Epithelial cell of esophagus (primary cell): Measurements from ENCODE around the gene UBL3.

ENCODE experiments used
- DNase-seq: peaks from one replicate; pipeline ENCODE4 v3.0.0; 2010; ENCODE audit warnings: low read depth
- H3K4me3 ChIP-seq: 2 replicates; pipeline ENCODE4 v1.5.1; 2011; ENCODE audit warnings: mild to moderate bottlenecking, low read length, control low read depth
- TF ChIP-seq, protein P1 (sequence below): IDR thresholded peaks from 2 replicates; pipeline ENCODE4 v1.5.1; 2011; ENCODE audit warnings: low read depth, mild to moderate bottlenecking, low read length, control low read depth, inconsistent platforms; ENCODE audit not compliant: insufficient read depth; ENCODE audit errors: missing control alignments

The UBL3 gene

DNA sequence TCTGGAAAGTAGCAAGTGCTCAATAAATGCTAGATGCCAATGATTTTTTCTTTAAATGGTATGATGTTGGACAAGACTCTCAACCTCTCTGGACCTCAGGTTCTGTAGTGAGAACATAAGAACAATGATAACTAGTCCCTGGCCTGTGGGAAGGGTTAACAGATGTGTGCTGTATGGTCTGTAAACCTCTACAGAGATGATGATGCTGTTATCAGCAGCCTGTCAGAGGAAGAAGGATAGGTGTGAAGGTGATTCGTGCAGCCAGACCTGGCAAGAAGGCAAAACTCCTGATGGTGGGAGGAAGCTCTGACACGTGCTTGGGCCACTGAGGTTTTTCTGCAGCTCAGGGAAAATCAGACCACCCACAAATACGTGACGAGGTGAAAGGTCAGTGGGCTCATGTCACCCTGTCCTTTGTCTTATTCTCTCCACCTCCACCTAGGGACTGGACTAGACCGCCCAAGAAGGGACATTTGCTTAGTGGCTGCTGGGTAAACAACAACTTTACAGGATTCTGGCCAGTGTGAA is 36.7 kb upstream of the UBL3 start:
- H3K4me3 ChIP-seq: no peak overlapping the region
- DNase-seq: no peak
- TF ChIP-seq, protein P1, sequence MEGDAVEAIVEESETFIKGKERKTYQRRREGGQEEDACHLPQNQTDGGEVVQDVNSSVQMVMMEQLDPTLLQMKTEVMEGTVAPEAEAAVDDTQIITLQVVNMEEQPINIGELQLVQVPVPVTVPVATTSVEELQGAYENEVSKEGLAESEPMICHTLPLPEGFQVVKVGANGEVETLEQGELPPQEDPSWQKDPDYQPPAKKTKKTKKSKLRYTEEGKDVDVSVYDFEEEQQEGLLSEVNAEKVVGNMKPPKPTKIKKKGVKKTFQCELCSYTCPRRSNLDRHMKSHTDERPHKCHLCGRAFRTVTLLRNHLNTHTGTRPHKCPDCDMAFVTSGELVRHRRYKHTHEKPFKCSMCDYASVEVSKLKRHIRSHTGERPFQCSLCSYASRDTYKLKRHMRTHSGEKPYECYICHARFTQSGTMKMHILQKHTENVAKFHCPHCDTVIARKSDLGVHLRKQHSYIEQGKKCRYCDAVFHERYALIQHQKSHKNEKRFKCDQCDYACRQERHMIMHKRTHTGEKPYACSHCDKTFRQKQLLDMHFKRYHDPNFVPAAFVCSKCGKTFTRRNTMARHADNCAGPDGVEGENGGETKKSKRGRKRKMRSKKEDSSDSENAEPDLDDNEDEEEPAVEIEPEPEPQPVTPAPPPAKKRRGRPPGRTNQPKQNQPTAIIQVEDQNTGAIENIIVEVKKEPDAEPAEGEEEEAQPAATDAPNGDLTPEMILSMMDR: no peak

DNA sequence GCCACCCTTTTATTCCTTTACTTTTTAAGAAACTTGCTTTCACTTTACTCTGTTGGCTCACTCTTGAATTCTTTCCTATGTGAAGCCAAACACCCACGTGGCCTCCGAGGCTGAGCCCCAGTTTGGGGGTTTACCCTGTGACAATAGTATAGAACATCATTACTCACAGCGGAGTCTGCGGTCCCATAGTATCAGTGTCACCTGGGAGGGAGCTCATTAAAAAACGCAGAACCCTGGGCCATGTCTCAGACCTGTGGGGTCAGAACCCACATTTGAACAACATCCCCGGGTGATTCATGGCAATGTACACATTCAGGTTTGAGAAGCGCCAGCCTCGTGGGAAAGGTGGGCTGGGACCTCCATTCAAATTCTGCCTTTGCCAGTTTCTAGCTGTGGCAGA is 36.0 kb upstream of the UBL3 start:
- no peak overlapping the region for H3K4me3 ChIP-seq
- TF ChIP-seq, protein P1: no peak
- DNase-seq: no peak

DNA sequence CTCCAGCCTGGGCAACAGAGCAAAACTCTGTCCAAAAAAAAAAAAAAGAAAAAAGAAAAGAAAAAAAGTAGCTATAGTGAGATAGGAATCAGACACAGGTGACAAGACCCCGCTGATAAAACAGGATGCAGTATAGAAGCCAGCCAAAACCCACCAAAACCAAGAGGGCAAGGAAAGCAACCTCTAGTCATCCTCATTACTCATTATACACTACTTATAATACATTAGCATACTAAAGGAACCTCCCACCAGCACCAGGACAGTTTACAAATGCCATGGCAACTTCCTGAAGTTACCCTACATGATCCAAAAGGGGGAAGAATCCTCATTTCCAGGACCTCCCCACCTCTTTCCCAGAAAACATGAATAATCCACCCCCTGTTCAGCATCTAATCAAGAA is 35.6 kb upstream of the UBL3 start:
- no peak overlapping the region for H3K4me3 ChIP-seq
- TF ChIP-seq, protein P1: no peak
- no peak for DNase-seq

DNA sequence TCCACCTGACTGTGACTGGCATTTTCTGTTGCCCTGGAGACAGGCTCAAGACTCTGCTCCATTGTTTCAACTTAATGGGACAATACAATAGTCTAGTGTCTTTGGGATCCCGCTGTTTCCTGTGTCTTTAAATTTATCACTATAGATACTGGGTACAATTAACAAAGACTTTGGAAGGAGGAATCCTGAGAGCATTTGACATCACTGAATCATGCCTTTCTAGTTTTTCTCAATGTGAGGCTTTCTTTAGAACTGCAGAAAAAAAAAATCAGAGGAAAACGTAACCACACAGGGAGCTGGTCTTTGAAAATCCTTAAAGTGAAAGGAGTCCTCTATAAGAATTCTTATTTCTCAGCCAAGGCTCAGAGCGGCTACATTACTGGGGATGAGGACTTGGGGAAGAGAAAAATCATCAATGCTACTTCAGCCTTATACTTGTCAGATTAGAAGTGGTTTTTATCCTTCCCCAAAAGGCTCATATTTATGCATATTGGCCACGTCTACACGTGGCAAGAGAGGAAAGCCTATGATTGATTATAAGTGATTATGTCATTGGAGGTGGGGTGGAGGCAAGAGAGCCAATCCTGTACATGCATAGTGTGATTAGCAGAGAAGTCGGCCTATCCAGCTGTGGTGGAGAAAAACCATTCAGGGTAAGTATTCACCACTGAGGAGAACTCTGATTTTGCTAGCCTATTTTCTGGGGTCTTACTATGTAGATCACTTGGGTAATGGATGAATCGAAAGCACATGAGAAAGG is 34.4 kb upstream of the UBL3 start:
- TF ChIP-seq, protein P1: no peak
- H3K4me3 ChIP-seq: no peak overlapping the region
- no peak for DNase-seq

DNA sequence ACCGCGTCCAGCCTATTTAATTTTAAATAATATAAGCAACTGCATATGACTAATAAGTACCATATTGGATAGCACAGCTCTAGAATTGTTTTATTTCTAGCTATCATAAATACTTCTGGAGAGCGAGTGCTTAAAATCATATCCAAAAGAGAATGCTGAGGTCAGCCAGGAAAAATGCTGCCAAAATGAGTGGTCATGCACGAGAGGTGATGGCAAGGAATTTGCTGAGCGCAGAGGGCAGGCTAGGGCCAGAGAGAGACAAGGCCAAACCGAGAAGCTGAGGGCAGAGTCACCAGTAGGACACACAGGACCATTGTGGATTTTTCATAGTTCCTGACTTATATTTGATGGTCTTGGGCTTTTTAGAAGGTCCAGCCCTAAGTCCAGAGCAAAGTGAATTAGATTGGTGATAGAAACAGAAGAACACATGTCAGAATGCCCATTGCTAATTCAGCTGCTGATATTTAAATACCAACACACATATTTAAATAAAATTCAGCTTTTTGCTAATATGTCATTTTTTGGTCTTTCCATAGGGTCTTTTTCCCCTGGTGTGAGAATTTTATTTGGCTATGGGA is 33.6 kb upstream of the UBL3 start:
- TF ChIP-seq, protein P1: no peak
- DNase-seq: no peak

DNA sequence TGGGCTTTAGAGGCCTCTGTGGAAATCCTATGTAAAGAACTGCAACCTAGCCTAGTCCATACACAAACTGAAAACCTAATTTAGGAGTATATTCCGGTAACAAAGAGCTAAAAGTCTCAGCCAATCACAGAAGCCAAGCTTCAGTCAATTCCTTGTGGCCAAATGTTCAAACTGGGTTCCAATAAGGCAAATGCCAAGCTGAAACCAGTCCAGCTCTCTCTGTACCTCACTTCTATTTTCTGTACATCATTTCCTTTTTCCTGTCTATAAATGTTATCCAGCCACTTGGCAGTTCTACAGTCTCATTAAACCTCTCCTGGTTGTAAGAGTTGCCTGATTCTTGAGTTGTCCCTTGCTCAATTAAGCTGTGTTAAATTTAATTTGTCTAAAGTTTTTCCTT is 31.7 kb upstream of the UBL3 start:
- H3K4me3 ChIP-seq: no peak overlapping the region
- TF ChIP-seq, protein P1: no peak
- no peak for DNase-seq

More for the DNA sequence above, 33.6 kb upstream of the UBL3 start:
- H3K4me3 ChIP-seq: no peak overlapping the region
